ENCODE results near the gene CELF5. TPM values are rescaled to one million over a fixed set of nuclear protein-coding genes. Genes with fewer than 3 reads are reported as not detected.

Gene CELF5
- total and polyA plus RNA-seq, 9 of the 15 experiments (the other 6 are each of a cell fraction or from before 2014, with no cell fraction given) = 0.01 to 0.56 (median 0.22) TPM

GRCh38 chr19:3304871-3305423 is 80.5 kb downstream of the CELF5 start (continued):
- TF ChIP-seq CUX1 (CRISPR knock-in tag; IDR thresholded peaks at IDR 0.05) = no peak
- peak; percentile 58; the same call in 1 of the 2 replicates for TF ChIP-seq XRCC5 (IDR thresholded peaks at IDR 0.05; ENCODE audit: low read depth, low read length)
- no peak for TF ChIP-seq KDM5B (IDR thresholded peaks at IDR 0.05; ENCODE audit: insufficient replicate concordance, low read depth, low read length)
- peak; percentile 50; the same call in 1 of the 2 replicates for TF ChIP-seq RB1 (IDR thresholded peaks at IDR 0.05; ENCODE audit: low read depth)
- TF ChIP-seq, protein P1, sequence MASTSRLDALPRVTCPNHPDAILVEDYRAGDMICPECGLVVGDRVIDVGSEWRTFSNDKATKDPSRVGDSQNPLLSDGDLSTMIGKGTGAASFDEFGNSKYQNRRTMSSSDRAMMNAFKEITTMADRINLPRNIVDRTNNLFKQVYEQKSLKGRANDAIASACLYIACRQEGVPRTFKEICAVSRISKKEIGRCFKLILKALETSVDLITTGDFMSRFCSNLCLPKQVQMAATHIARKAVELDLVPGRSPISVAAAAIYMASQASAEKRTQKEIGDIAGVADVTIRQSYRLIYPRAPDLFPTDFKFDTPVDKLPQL (IDR thresholded peaks at IDR 0.05; ENCODE audit: extremely low read depth, insufficient read length) = no peak
- no peak for TF ChIP-seq HNRNPL (IDR thresholded peaks at IDR 0.05; ENCODE audit: low read depth, low read length)
- TF ChIP-seq ZNF830 (CRISPR knock-in tag; IDR thresholded peaks at IDR 0.05) = no peak
- TF ChIP-seq ZNF146 (CRISPR knock-in tag; IDR thresholded peaks at IDR 0.05; ENCODE audit: unreplicated experiment) = no peak
- no peak for TF ChIP-seq HEY1 (CRISPR knock-in tag; IDR thresholded peaks at IDR 0.05; ENCODE audit: borderline replicate concordance)
- no peak for TF ChIP-seq CSDE1 (IDR thresholded peaks at IDR 0.05)
- TF ChIP-seq, protein P2, sequence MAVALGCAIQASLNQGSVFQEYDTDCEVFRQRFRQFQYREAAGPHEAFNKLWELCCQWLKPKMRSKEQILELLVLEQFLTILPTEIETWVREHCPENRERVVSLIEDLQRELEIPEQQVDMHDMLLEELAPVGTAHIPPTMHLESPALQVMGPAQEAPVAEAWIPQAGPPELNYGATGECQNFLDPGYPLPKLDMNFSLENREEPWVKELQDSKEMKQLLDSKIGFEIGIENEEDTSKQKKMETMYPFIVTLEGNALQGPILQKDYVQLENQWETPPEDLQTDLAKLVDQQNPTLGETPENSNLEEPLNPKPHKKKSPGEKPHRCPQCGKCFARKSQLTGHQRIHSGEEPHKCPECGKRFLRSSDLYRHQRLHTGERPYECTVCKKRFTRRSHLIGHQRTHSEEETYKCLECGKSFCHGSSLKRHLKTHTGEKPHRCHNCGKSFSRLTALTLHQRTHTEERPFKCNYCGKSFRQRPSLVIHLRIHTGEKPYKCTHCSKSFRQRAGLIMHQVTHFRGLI (CRISPR knock-in tag; IDR thresholded peaks at IDR 0.05) = no peak
- TF ChIP-seq MAFF (IDR thresholded peaks at IDR 0.05; ENCODE audit: low read length) = no peak
- no peak for TF ChIP-seq BHLHE40 (IDR thresholded peaks at IDR 0.05; ENCODE audit: low read length)
- TF ChIP-seq ETV5 (CRISPR knock-in tag; IDR thresholded peaks at IDR 0.05; ENCODE audit: low read depth) = 0 out of 2 replicates have a peak, but pooled peaks have one; percentile 43
- TF ChIP-seq, protein P3, sequence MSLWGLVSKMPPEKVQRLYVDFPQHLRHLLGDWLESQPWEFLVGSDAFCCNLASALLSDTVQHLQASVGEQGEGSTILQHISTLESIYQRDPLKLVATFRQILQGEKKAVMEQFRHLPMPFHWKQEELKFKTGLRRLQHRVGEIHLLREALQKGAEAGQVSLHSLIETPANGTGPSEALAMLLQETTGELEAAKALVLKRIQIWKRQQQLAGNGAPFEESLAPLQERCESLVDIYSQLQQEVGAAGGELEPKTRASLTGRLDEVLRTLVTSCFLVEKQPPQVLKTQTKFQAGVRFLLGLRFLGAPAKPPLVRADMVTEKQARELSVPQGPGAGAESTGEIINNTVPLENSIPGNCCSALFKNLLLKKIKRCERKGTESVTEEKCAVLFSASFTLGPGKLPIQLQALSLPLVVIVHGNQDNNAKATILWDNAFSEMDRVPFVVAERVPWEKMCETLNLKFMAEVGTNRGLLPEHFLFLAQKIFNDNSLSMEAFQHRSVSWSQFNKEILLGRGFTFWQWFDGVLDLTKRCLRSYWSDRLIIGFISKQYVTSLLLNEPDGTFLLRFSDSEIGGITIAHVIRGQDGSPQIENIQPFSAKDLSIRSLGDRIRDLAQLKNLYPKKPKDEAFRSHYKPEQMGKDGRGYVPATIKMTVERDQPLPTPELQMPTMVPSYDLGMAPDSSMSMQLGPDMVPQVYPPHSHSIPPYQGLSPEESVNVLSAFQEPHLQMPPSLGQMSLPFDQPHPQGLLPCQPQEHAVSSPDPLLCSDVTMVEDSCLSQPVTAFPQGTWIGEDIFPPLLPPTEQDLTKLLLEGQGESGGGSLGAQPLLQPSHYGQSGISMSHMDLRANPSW (CRISPR knock-in tag; IDR thresholded peaks at IDR 0.05) = no peak
- TF ChIP-seq ZEB2 (IDR thresholded peaks at IDR 0.05) = no peak
- no peak for TF ChIP-seq PHF8 (IDR thresholded peaks at IDR 0.05; ENCODE audit: borderline replicate concordance, low read length)

Measured in K562 (cell line).